Measurements from ENCODE around the gene SMIM41.

DNA sequence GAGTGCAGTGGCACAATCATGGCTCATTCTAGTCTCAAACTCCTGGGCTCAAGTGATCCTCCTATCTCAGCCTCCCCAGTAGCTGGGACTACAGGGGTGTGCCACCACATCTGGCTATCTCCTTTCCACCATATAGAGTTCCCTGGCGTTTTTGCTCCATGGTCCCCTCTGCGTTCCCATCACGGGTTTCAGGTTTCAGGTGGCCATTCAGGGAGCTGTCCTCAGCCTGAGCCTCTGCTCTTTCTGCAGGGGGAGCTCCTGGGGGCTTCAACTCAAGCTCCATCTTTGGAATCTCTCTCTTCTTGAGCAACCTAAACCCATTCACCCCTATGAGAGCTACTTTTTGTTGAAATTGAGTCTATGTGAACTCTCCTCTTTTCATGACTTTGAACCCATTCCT, 11.6 kb downstream of the SMIM41 start:
- TF ChIP-seq CTCF (IDR thresholded peaks at IDR 0.05) = no peak
- TF ChIP-seq ZFX (IDR thresholded peaks at IDR 0.05; ENCODE audit: borderline replicate concordance) = no peak

All from 22Rv1 (cell line).